B cell (primary cell): ENCODE results near the gene RHCG. TPM values are rescaled to one million over a fixed set of nuclear protein-coding genes. Genes with fewer than 3 reads are reported as not detected.

Experiments
- ATAC-seq: fragments of 200-7000 bp; cut with Tn5 transposase; one replicate; pipeline ENCODE4 v1.10.0; 2021; ENCODE audit warnings: low read depth, mild to moderate bottlenecking, moderate number of reproducible peaks, moderate library complexity
- CTCF ChIA-PET: fragments of 350-600 bp; sonication (Branson Sonifier 250); formaldehyde crosslinking; loops from one replicate; lab custom pipeline; 2021; ENCODE audit warnings: antibody characterized with exemption, inconsistent platforms; lab: Charles Lee
- POLR2A ChIA-PET: fragments of 350-600 bp; sonication (Branson Sonifier 250); formaldehyde crosslinking; loops from one replicate; lab custom pipeline; 2021; ENCODE audit warnings: antibody characterized with exemption; lab: Charles Lee
- DNase-seq: peaks from one replicate; pipeline ENCODE4 v3.0.0; 2013
- H2AFZ ChIP-seq: 2 replicates; pipeline ENCODE4 v1.6.1; 2012; ENCODE audit warnings: mild to moderate bottlenecking, low read depth, low read length; ENCODE audit not compliant: insufficient read depth, poor library complexity, severe bottlenecking
- H3K27ac ChIP-seq, 2 donors: 1 replicate in 1 of 2; 2 replicates in 1 of 2; pipeline ENCODE4 v1.5.1; 2012 to 2013; ENCODE audit warnings: low read length in 2 of 2, mild to moderate bottlenecking in 2 of 2, moderate library complexity in 1 of 2
- H3K27me3 ChIP-seq, 4 experiments: fragments of 200-600 bp in 1 of 4; sonication (generic) in 1 of 4; replicated peaks in 1 of 4; 1 replicate in 2 of 4; 2 replicates in 2 of 4; pipeline versions ENCODE4 v1.6.1 to v1.7.0; 2013 to 2016; ENCODE audit warnings: low read length in 3 of 4, mild to moderate bottlenecking in 2 of 4, mixed read lengths in 1 of 4, moderate library complexity in 1 of 4; ENCODE audit not compliant: insufficient read depth in 4 of 4, control insufficient read depth in 3 of 4; ENCODE audit errors: control extremely low read depth in 1 of 4
- H3K36me3 ChIP-seq, 2 experiments: replicated peaks in 1 of 2; 1 replicate in 1 of 2; 2 replicates in 1 of 2; pipeline versions ENCODE4 v1.6.1 to v1.7.1; 2013; ENCODE audit warnings: low read length in 1 of 2; ENCODE audit not compliant: insufficient read depth in 2 of 2, control insufficient read depth in 1 of 2; ENCODE audit errors: control extremely low read depth in 1 of 2, extremely low read depth in 1 of 2
- H3K4me1 ChIP-seq, 2 donors: fragments of 200-600 bp in 1 of 2; sonication (generic) in 1 of 2; 1 replicate in 1 of 2; 2 replicates in 1 of 2; pipeline versions ENCODE4 v1.5.1 to v1.6.1; 2013 to 2017; ENCODE audit warnings: low read length in 2 of 2; ENCODE audit not compliant: control insufficient read depth in 2 of 2, insufficient read depth in 2 of 2
- H3K4me2 ChIP-seq: replicated peaks from 2 replicates; pipeline ENCODE3; 2012; ENCODE audit warnings: mild to moderate bottlenecking, low read depth, low read length; ENCODE audit not compliant: poor library complexity, severe bottlenecking
- H3K4me3 ChIP-seq, 5 experiments: fragments of 200-600 bp in 1 of 5; sonication (generic) in 1 of 5; 1 replicate in 3 of 5; 2 replicates in 2 of 5; pipeline versions ENCODE4 v1.5.1 to v1.7.0; 2011 to 2016; ENCODE audit warnings: low read length in 4 of 5, mild to moderate bottlenecking in 4 of 5, low read depth in 2 of 5, control low read depth in 1 of 5, moderate library complexity in 1 of 5; ENCODE audit not compliant: insufficient read depth in 1 of 5; ENCODE audit errors: control extremely low read depth in 1 of 5, extremely low read depth in 1 of 5
- H3K79me2 ChIP-seq: fragments of 200-600 bp; sonication (generic); one replicate; pipeline ENCODE4 v1.6.0; 2016; ENCODE audit warnings: low read length; ENCODE audit not compliant: control insufficient read depth, insufficient read depth
- H3K9ac ChIP-seq: fragments of 200-600 bp; sonication (generic); 2 replicates; pipeline ENCODE4 v1.6.1; 2017; ENCODE audit warnings: mild to moderate bottlenecking, low read length, moderate library complexity
- H3K9me3 ChIP-seq, 3 donors: one replicate each; pipeline versions ENCODE4 v1.6.1 to v1.7.1; 2013; ENCODE audit warnings: low read length in 2 of 3; ENCODE audit not compliant: control insufficient read depth in 2 of 3, insufficient read depth in 1 of 3; ENCODE audit errors: control extremely low read depth in 1 of 3
- H4K20me1 ChIP-seq: 2 replicates; pipeline ENCODE4 v1.6.0; 2012; ENCODE audit warnings: mild to moderate bottlenecking, low read length; ENCODE audit not compliant: insufficient read depth, control insufficient read depth, poor library complexity, severe bottlenecking
- H3K27ac Mint-ChIP-seq: one replicate; pipeline ENCODE4 v1.8.0; 2021; ENCODE audit warnings: mixed read lengths
- H3K27me3 Mint-ChIP-seq: one replicate; pipeline ENCODE4 v1.8.0; 2021; ENCODE audit warnings: mixed read lengths
- H3K4me1 Mint-ChIP-seq: one replicate; pipeline ENCODE4 v1.8.0; 2021; ENCODE audit warnings: mixed read lengths
- H3K4me3 Mint-ChIP-seq: one replicate; pipeline ENCODE4 v1.8.0; 2021; ENCODE audit warnings: mixed read lengths
- H3K9me3 Mint-ChIP-seq: one replicate; pipeline ENCODE4 v1.8.0; 2022; ENCODE audit warnings: mixed read lengths; ENCODE audit not compliant: insufficient read depth
- EZH2 ChIP-seq: IDR thresholded peaks from 2 replicates; pipeline ENCODE4 v1.6.1; 2012; ENCODE audit warnings: borderline replicate concordance, low read depth, mild to moderate bottlenecking, moderate library complexity, low read length; ENCODE audit not compliant: insufficient read depth, poor library complexity, severe bottlenecking
- WGBS: methylation state at CpG from one replicate; pipeline ENCODE4 v1.1.5; 2013; ENCODE audit warnings: missing lambda C conversion rate; ENCODE audit not compliant: insufficient coverage; 5-methylcytosine and 5-hydroxymethylcytosine counted together
- intact Hi-C: fragments of 100-400 bp; cut with micrococcal nuclease; formaldehyde crosslinking; loops from one replicate; pipeline ENCODE4 v1.10.0; 2022
- polyA plus RNA-seq: library from polyadenylated mRNA; depleted of rRNA; stranded (reverse); fragments of >200 nt; gene quantifications from 2 replicates; pipeline ENCODE4 v1.2.3, GENCODE V29; 2012
- total RNA-seq, 2 donors: library from RNA; stranded (reverse); fragments of 120-200 nt in 1 of 2; gene quantifications; 1 replicate in 1 of 2; 2 replicates in 1 of 2; pipeline versions ENCODE4 v1.2.3 to v1.2.4, GENCODE V29; 2013 to 2022
- TF ChIP-seq, protein P1 (sequence below): fragments of 200-600 bp; IDR thresholded peaks from one replicate; pipeline ENCODE4 v1.8.0; 2022; ENCODE audit warnings: antibody characterized with exemption, mild to moderate bottlenecking

Gene RHCG
- total and polyA plus RNA-seq, 2 donors (not counting 1 experiment from before 2014, with no cell fraction given) = not detected

DNA sequence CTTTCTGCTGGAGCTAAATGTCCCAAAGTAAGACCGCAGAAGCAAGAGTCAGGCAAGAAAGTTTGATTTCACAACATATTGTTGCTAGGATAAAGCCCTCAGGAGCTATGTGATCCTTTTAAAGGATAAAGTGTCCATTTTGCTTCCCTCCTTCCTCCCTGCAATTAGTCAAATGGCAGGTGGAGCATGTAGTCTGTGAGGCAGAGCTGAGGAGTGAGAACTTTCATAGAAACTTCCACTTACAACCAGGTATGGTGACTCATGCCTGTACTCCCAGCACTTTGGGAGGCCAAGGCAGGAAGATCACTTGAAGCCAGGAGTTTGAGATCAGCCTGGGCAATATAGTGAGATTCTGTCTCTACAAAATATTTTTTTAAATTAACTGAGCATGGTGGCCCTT lies 25.2 kb upstream of the RHCG start:
- intact Hi-C loops = no loop called here
- H3K27me3 Mint-ChIP-seq = peaks cover 13% of the 10 kb centered on the region
- CTCF ChIA-PET = no interaction called here

GRCh38 chr15:89515477-89515876 lies 19.1 kb upstream of the RHCG start:
- peaks cover 0 to 15% (median 4%) of the 10 kb centered on the region in 4 experiments for H3K27me3 ChIP-seq
- H3K4me3 ChIP-seq = no peak overlapping the region
- 87% methylated on average over 3 of the region's 4 CpGs for WGBS
- H3K4me1 ChIP-seq = no peaks in the 10 kb centered on the region
- no peak for TF ChIP-seq EZH2
- TF ChIP-seq, protein P1, sequence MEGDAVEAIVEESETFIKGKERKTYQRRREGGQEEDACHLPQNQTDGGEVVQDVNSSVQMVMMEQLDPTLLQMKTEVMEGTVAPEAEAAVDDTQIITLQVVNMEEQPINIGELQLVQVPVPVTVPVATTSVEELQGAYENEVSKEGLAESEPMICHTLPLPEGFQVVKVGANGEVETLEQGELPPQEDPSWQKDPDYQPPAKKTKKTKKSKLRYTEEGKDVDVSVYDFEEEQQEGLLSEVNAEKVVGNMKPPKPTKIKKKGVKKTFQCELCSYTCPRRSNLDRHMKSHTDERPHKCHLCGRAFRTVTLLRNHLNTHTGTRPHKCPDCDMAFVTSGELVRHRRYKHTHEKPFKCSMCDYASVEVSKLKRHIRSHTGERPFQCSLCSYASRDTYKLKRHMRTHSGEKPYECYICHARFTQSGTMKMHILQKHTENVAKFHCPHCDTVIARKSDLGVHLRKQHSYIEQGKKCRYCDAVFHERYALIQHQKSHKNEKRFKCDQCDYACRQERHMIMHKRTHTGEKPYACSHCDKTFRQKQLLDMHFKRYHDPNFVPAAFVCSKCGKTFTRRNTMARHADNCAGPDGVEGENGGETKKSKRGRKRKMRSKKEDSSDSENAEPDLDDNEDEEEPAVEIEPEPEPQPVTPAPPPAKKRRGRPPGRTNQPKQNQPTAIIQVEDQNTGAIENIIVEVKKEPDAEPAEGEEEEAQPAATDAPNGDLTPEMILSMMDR = no peak
- DNase-seq = no peak
- H3K27ac ChIP-seq = no peak overlapping the region
- ATAC-seq = no peak
- H3K79me2 ChIP-seq = no peaks in the 10 kb centered on the region
- peaks cover 37% of the 10 kb centered on the region for H3K27me3 Mint-ChIP-seq
- H2AFZ ChIP-seq = no peak overlapping the region
- no peak overlapping the region for H3K27ac Mint-ChIP-seq
- intact Hi-C loops = no loop called here
- no peaks in the 10 kb centered on the region for H3K4me1 Mint-ChIP-seq
- H3K4me3 Mint-ChIP-seq = no peak overlapping the region
- H3K9ac ChIP-seq = no peak overlapping the region
- ChIA-PET POLR2A (no interaction called here), CTCF (no interaction called here)
- H3K4me2 ChIP-seq = no peak overlapping the region
- no peaks in the 10 kb centered on the region for H3K9me3 ChIP-seq
- no peaks in the 10 kb centered on the region for H4K20me1 ChIP-seq
- no peaks in the 10 kb centered on the region for H3K9me3 Mint-ChIP-seq
- no peaks in the 10 kb centered on the region for H3K36me3 ChIP-seq

More for the DNA sequence above, 25.2 kb upstream of the RHCG start:
- H3K4me1 ChIP-seq = peaks cover 0 to 11% of the 10 kb centered on the region in 2 donors
- no peak overlapping the region for H3K4me3 ChIP-seq
- H3K9me3 Mint-ChIP-seq = no peaks in the 10 kb centered on the region
- POLR2A ChIA-PET = no interaction called here
- peaks cover 0 to 8% (median 0%) of the 10 kb centered on the region in 4 experiments for H3K27me3 ChIP-seq
- no peak overlapping the region for H3K4me3 Mint-ChIP-seq
- no peak overlapping the region for H3K4me2 ChIP-seq
- H4K20me1 ChIP-seq = no peaks in the 10 kb centered on the region
- H3K9ac ChIP-seq = no peak overlapping the region
- no peaks in the 10 kb centered on the region for H3K36me3 ChIP-seq
- H3K9me3 ChIP-seq = peaks cover 0 to 5% (median 0%) of the 10 kb centered on the region in 3 donors
- 100% methylated on average over 1 of the region's 1 CpG for WGBS
- no peak overlapping the region for H3K27ac Mint-ChIP-seq
- H2AFZ ChIP-seq = no peak overlapping the region
- H3K27ac ChIP-seq = no peak overlapping the region
- DNase-seq = no peak
- ATAC-seq = no peak
- TF ChIP-seq EZH2 = no peak
- TF ChIP-seq, protein P1 = no peak
- H3K4me1 Mint-ChIP-seq = peaks cover 4% of the 10 kb centered on the region
- H3K79me2 ChIP-seq = no peaks in the 10 kb centered on the region
